K562 (cell line): ENCODE measurements around the gene ZNF839. TPM values are rescaled to one million over a fixed set of nuclear protein-coding genes. Genes with fewer than 3 reads are reported as not detected.

ENCODE experiments used
- ATAC-seq: fragments of 200-7000 bp; cut with Tn5 transposase; 3 replicates; pipeline ENCODE4 v1.9.1; 2020; ENCODE audit warnings: moderate library complexity
- BruUV-seq: library from RNA; stranded (reverse); fragments of 400-500 nt; replicated peaks from 2 replicates; lab custom pipeline; 2021; lab: Mats Ljungman, UMichigan
- CTCF ChIA-PET: fragments of 300-600 bp; formaldehyde crosslinking; extraction: SDS; loops from one replicate; lab custom pipeline; 2021; ENCODE audit warnings: low intra/inter-chr PET ratio; lab: Yijun Ruan, JAX
- POLR2A ChIA-PET: fragments of 300-600, 350-650 bp; sonication (Branson Sonifier 250); formaldehyde crosslinking; extraction: SDS; loops from one replicate; lab custom pipeline; 2021; ENCODE audit warnings: antibody characterized with exemption, inconsistent platforms; lab: Yijun Ruan, JAX
- DNase-seq, 4 experiments: peaks; one replicate each; pipeline versions ENCODE4 v3.0.0 to v3.0.0-alpha.2; 2011 to 2018; ENCODE audit warnings: low spot score in 3 of 4, mixed read lengths in 3 of 4; ENCODE audit errors: extremely low read depth in 1 of 4
- FAIRE-seq: peaks from 2 replicates; lab custom pipeline; 2011; peaks lifted over from hg19 to GRCh38; lab: Jason Lieb, UNC
- H2AFZ ChIP-seq: 2 replicates; pipeline ENCODE4 v1.6.0; 2011; ENCODE audit warnings: low read depth, low read length, control low read depth, inconsistent platforms
- H3K27ac ChIP-seq: fragments of 200-600 bp; 3 replicates; pipeline ENCODE4 v1.8.0; 2011; ENCODE audit warnings: low read depth, mild to moderate bottlenecking, control low read depth, inconsistent platforms, low read length, moderate library complexity, mixed read lengths; ENCODE audit errors: extremely low read depth
- H3K27me3 ChIP-seq, 2 experiments: fragments of 300-600 bp in 1 of 2; 2 replicates in 1 of 2; 3 replicates in 1 of 2; pipeline versions ENCODE4 v1.6.0 to v1.8.0; 2011; ENCODE audit warnings: inconsistent platforms in 2 of 2, low read length in 2 of 2, mild to moderate bottlenecking in 1 of 2, mixed read lengths in 1 of 2, moderate library complexity in 1 of 2; ENCODE audit not compliant: control insufficient read depth in 2 of 2, insufficient read depth in 2 of 2
- H3K36me3 ChIP-seq: fragments of 300-600 bp; 3 replicates; pipeline ENCODE4 v1.8.0; 2011; ENCODE audit warnings: mild to moderate bottlenecking, low read length, inconsistent platforms; ENCODE audit not compliant: control insufficient read depth, insufficient read depth
- H3K4me1 ChIP-seq, 2 experiments: fragments of 200-600 bp in 1 of 2; replicated peaks in 1 of 2; 2 replicates in 1 of 2; 3 replicates in 1 of 2; pipeline versions ENCODE4 v1.5.1 to v1.8.0; 2011; ENCODE audit warnings: inconsistent platforms in 2 of 2, low read length in 2 of 2, mild to moderate bottlenecking in 1 of 2, mixed read lengths in 1 of 2, moderate library complexity in 1 of 2; ENCODE audit not compliant: control insufficient read depth in 2 of 2, insufficient read depth in 2 of 2
- H3K4me2 ChIP-seq: 2 replicates; pipeline ENCODE4 v1.6.1; 2011; ENCODE audit warnings: low read length, control low read depth, inconsistent platforms, mixed read lengths; ENCODE audit not compliant: insufficient read depth
- H3K4me3 ChIP-seq: fragments of 200-600 bp; sonication (generic), shearing (Covaris generic); 2 replicates; pipeline ENCODE4 v1.5.1; 2016; ENCODE audit warnings: control low read depth, inconsistent platforms
- H3K79me2 ChIP-seq: fragments of 200-600 bp; 3 replicates; pipeline ENCODE4 v1.8.0; 2011; ENCODE audit warnings: low read length, inconsistent platforms; ENCODE audit not compliant: control insufficient read depth, insufficient read depth
- H3K9ac ChIP-seq, 2 experiments: 2 replicates each; pipeline versions ENCODE4 v1.6.0 to v1.6.1; 2011; ENCODE audit warnings: low read depth in 2 of 2, low read length in 2 of 2, control low read depth in 1 of 2, inconsistent platforms in 1 of 2, mild to moderate bottlenecking in 1 of 2, mixed read lengths in 1 of 2; ENCODE audit not compliant: insufficient read depth in 1 of 2
- H3K9me1 ChIP-seq: one replicate; pipeline ENCODE4 v1.6.0; 2011; ENCODE audit warnings: inconsistent platforms, mild to moderate bottlenecking, low read length, moderate library complexity; ENCODE audit not compliant: control insufficient read depth, insufficient read depth
- H3K9me3 ChIP-seq: replicated peaks from 2 replicates; pipeline ENCODE4 v1.5.1; 2011; ENCODE audit warnings: low read depth, low read length, inconsistent platforms; ENCODE audit not compliant: control insufficient read depth, insufficient read depth
- H4K20me1 ChIP-seq: replicated peaks from 2 replicates; pipeline ENCODE4 v1.6.1; 2011; ENCODE audit warnings: low read length, inconsistent platforms, mixed read lengths; ENCODE audit not compliant: control insufficient read depth, insufficient read depth
- DNMT1 ChIP-seq: fragments of 450-650 bp; IDR thresholded peaks from 2 replicates; pipeline ENCODE4 v1.6.1; 2016; ENCODE audit warnings: antibody characterized with exemption, mild to moderate bottlenecking
- KAT8 ChIP-seq: fragments of 450-650 bp; IDR thresholded peaks from 2 replicates; pipeline ENCODE4 v1.6.1; 2016; ENCODE audit warnings: low read depth, mild to moderate bottlenecking
- PTBP1 ChIP-seq: fragments of 200-400 bp; formaldehyde crosslinking; IDR thresholded peaks from 2 replicates; pipeline ENCODE4 v1.6.1; 2017; ENCODE audit warnings: low read depth, low read length
- ZNF174 ChIP-seq: fragments of 250-450 bp; sonication (Bioruptor Pico); IDR thresholded peaks from 2 replicates; pipeline ENCODE4 v1.4.0; 2020; ENCODE audit warnings: mild to moderate bottlenecking
- WGBS: fragments of 100-300 bp; shearing (Covaris generic); methylation state at CpG from one replicate; pipeline ENCODE4 v1.1.6; 2016; ENCODE audit warnings: low coverage, mixed read lengths; ENCODE audit not compliant: insufficient coverage; ENCODE audit errors: missing lambda C conversion rate; 5-methylcytosine and 5-hydroxymethylcytosine counted together
- in situ Hi-C: fragments of 300-500 bp; cut with MboI; formaldehyde crosslinking; loops from 4 replicates; pipeline ENCODE4 v1.15.0; 2018; ENCODE audit warnings: inconsistent platforms, mixed read lengths
- intact Hi-C: fragments of 100-400 bp; cut with micrococcal nuclease; formaldehyde crosslinking; loops from 2 replicates; pipeline ENCODE4 v1.14.2; 2022
- polyA plus RNA-seq, 8 experiments: library from polyadenylated mRNA; depleted of rRNA in 4 of 8; stranded (reverse) in 5 of 8; unstranded in 3 of 8; fragments of >200 nt; fragmentation: Nextera tagmentation in 2 of 8; fragmentation: Illumina TruSeq in 1 of 8; extraction: Ambion mirVana in 2 of 8; extraction: Trizol in 1 of 8; gene quantifications; 2 replicates each; pipeline versions ENCODE4 v1.2.1 to v1.2.3, GENCODE V29; 2011 to 2014; ENCODE audit warnings: inconsistent platforms in 1 of 8, missing spikeins in 1 of 8
- total RNA-seq, 7 experiments: library from RNA; depleted of rRNA in 6 of 7; stranded (reverse); fragments of >200 nt in 6 of 7; fragmentation: Illumina TruSeq in 2 of 7; extraction: Trizol in 2 of 7; gene quantifications; 2 replicates each; pipeline versions ENCODE4 v1.2.1 to v1.2.3, GENCODE V29; 2011 to 2021; ENCODE audit warnings: low replicate concordance in 1 of 7
- TF ChIP-seq, protein P1 (sequence below): sonication (generic); formaldehyde crosslinking; IDR thresholded peaks from 2 replicates; pipeline ENCODE4 v1.8.1; 2022; ENCODE audit warnings: missing genetic modification reagents
- TF ChIP-seq, protein P2 (sequence below): fragments of 200-400 bp; formaldehyde crosslinking; IDR thresholded peaks from 2 replicates; pipeline ENCODE4 v1.6.1; 2017; ENCODE audit warnings: mild to moderate bottlenecking, low read depth, low read length, moderate library complexity

Gene ZNF839
- total and polyA plus RNA-seq, 9 of the 15 experiments (the other 6 are each of a cell fraction or from before 2014, with no cell fraction given): 0.42 to 8.4 (median 5.7) TPM

- 96% methylated on average over 9 of the region's 16 CpGs for WGBS
- FAIRE-seq (no peak), ATAC-seq (no peak), DNase-seq (no peak)
- H3K27ac ChIP-seq: no peak overlapping the region
- BruUV-seq: no TSS peak
- no peak overlapping the region for H3K4me2 ChIP-seq
- no peak overlapping the region for H2AFZ ChIP-seq
- H3K9me1 ChIP-seq: no peaks in the 10 kb centered on the region
- no peak for TF ChIP-seq KAT8
- no peak for TF ChIP-seq PTBP1
- no peak for TF ChIP-seq DNMT1
- TF ChIP-seq, protein P1, sequence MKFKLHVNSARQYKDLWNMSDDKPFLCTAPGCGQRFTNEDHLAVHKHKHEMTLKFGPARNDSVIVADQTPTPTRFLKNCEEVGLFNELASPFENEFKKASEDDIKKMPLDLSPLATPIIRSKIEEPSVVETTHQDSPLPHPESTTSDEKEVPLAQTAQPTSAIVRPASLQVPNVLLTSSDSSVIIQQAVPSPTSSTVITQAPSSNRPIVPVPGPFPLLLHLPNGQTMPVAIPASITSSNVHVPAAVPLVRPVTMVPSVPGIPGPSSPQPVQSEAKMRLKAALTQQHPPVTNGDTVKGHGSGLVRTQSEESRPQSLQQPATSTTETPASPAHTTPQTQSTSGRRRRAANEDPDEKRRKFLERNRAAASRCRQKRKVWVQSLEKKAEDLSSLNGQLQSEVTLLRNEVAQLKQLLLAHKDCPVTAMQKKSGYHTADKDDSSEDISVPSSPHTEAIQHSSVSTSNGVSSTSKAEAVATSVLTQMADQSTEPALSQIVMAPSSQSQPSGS (CRISPR knock-in tag): no peak
- TF ChIP-seq, protein P2, sequence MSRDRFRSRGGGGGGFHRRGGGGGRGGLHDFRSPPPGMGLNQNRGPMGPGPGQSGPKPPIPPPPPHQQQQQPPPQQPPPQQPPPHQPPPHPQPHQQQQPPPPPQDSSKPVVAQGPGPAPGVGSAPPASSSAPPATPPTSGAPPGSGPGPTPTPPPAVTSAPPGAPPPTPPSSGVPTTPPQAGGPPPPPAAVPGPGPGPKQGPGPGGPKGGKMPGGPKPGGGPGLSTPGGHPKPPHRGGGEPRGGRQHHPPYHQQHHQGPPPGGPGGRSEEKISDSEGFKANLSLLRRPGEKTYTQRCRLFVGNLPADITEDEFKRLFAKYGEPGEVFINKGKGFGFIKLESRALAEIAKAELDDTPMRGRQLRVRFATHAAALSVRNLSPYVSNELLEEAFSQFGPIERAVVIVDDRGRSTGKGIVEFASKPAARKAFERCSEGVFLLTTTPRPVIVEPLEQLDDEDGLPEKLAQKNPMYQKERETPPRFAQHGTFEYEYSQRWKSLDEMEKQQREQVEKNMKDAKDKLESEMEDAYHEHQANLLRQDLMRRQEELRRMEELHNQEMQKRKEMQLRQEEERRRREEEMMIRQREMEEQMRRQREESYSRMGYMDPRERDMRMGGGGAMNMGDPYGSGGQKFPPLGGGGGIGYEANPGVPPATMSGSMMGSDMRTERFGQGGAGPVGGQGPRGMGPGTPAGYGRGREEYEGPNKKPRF: no peak
- no peak for TF ChIP-seq ZNF174 (CRISPR knock-in tag)
- CTCF ChIA-PET: no interaction called here
- no peaks in the 10 kb centered on the region for H3K27me3 ChIP-seq
- H3K4me1 ChIP-seq: no peaks in the 10 kb centered on the region
- POLR2A ChIA-PET: interaction anchor here (0.9 to 1.3 kb wide), 2 partner anchors 12 to 13 kb away, joined by 3 to 4 read pairs; no protein-coding TSS in a partner anchor
- no peaks in the 10 kb centered on the region for H4K20me1 ChIP-seq
- in situ Hi-C loops (no loop called here), intact Hi-C loops (no loop called here)
- H3K9me3 ChIP-seq: no peaks in the 10 kb centered on the region
- no peaks in the 10 kb centered on the region for H3K79me2 ChIP-seq
- H3K9ac ChIP-seq: no peak overlapping the region; a peak in 1 of 4 replicates
- peaks cover 45% of the 10 kb centered on the region for H3K36me3 ChIP-seq
- no peak overlapping the region for H3K4me3 ChIP-seq
Observed at GRCh38 chr14:102348376-102348775, 28.8 kb downstream of the ZNF839 start.
